Keratinocyte (primary cell): Measurements from ENCODE around the gene DTNBP1. TPM values are rescaled to one million over a fixed set of nuclear protein-coding genes. Genes with fewer than 3 reads are reported as not detected.

Source experiments
- DNase-seq: peaks from one replicate; pipeline ENCODE4 v3.0.0-alpha.2; 2011; ENCODE audit warnings: low read depth, missing footprints, low spot score
- FAIRE-seq: peaks from 2 replicates; lab custom pipeline; 2011; peaks lifted over from hg19 to GRCh38; lab: Jason Lieb, UNC
- H2AFZ ChIP-seq: 2 replicates; pipeline ENCODE4 v1.6.0; 2012; ENCODE audit warnings: low read length, control low read depth, inconsistent platforms; ENCODE audit not compliant: control insufficient read depth
- H3K27ac ChIP-seq: 2 replicates; pipeline ENCODE4 v1.5.1; 2011; ENCODE audit warnings: low read length; ENCODE audit not compliant: control insufficient read depth, insufficient read depth
- H3K27me3 ChIP-seq: 3 replicates; pipeline ENCODE4 v1.6.0; 2011; ENCODE audit warnings: low read length; ENCODE audit not compliant: control insufficient read depth, insufficient read depth; ENCODE audit errors: extremely low read depth
- H3K36me3 ChIP-seq, 2 experiments: 2 replicates in 1 of 2; 3 replicates in 1 of 2; pipeline ENCODE4 v1.5.1; 2011; ENCODE audit warnings: low read length in 2 of 2, mild to moderate bottlenecking in 1 of 2; ENCODE audit not compliant: control insufficient read depth in 2 of 2, insufficient read depth in 2 of 2; ENCODE audit errors: extremely low read depth in 1 of 2
- H3K4me1 ChIP-seq: 3 replicates; pipeline ENCODE4 v1.5.1; 2011; ENCODE audit warnings: low read length; ENCODE audit not compliant: control insufficient read depth, insufficient read depth; ENCODE audit errors: extremely low read depth
- H3K4me2 ChIP-seq: 3 replicates; pipeline ENCODE4 v1.6.0; 2011; ENCODE audit warnings: low read depth, low read length; ENCODE audit not compliant: control insufficient read depth, insufficient read depth; ENCODE audit errors: extremely low read depth
- H3K4me3 ChIP-seq, 3 experiments: fragments of 200-600 bp in 1 of 3; sonication (generic) in 1 of 3; 2 replicates in 2 of 3; 3 replicates in 1 of 3; pipeline ENCODE4 v1.5.1; 2011 to 2016; ENCODE audit warnings: low read length in 3 of 3, mild to moderate bottlenecking in 3 of 3, control low read depth in 2 of 3, inconsistent platforms in 1 of 3, low read depth in 1 of 3, mixed read lengths in 1 of 3, mixed run types in 1 of 3, moderate library complexity in 1 of 3; ENCODE audit not compliant: control insufficient read depth in 2 of 3, insufficient read depth in 2 of 3; ENCODE audit errors: extremely low read depth in 1 of 3
- H3K79me2 ChIP-seq: 2 replicates; pipeline ENCODE4 v1.6.0; 2012; ENCODE audit warnings: low read length; ENCODE audit not compliant: control insufficient read depth, insufficient read depth
- H3K9ac ChIP-seq: 3 replicates; pipeline ENCODE4 v1.6.0; 2011; ENCODE audit warnings: low read length; ENCODE audit not compliant: control insufficient read depth, insufficient read depth; ENCODE audit errors: extremely low read depth
- H3K9me1 ChIP-seq: 3 replicates; pipeline ENCODE4 v1.6.0; 2011; ENCODE audit warnings: low read length; ENCODE audit not compliant: control insufficient read depth, insufficient read depth; ENCODE audit errors: extremely low read depth
- H3K9me3 ChIP-seq: 2 replicates; pipeline ENCODE4 v1.5.1; 2012; ENCODE audit warnings: low read depth, low read length; ENCODE audit not compliant: control insufficient read depth
- H4K20me1 ChIP-seq: 3 replicates; pipeline ENCODE4 v1.6.0; 2011; ENCODE audit warnings: low read length; ENCODE audit not compliant: control insufficient read depth, insufficient read depth; ENCODE audit errors: extremely low read depth
- EZH2 ChIP-seq: IDR thresholded peaks from one replicate; pipeline ENCODE4 v1.6.1; 2012; ENCODE audit warnings: inconsistent platforms, mild to moderate bottlenecking, low read length, moderate library complexity
- dilution Hi-C: fragments of 300-500 bp; cut with MboI; formaldehyde crosslinking; loops from one replicate; pipeline ENCODE4 v1.7.0; 2020; ENCODE audit warnings: low sequenced_read_pairs; ENCODE audit not compliant: extremely low pct_ligation_motif_present
- polyA plus RNA-seq, 5 experiments: library from polyadenylated mRNA; depleted of rRNA in 3 of 5; stranded (reverse) in 3 of 5; stranded (forward) in 1 of 5; unstranded in 1 of 5; fragments of >200 nt; gene quantifications; 1 replicate in 1 of 5; 2 replicates in 3 of 5; 3 replicates in 1 of 5; pipeline versions ENCODE4 v1.2.1 to v1.2.3, GENCODE V29; 2011 to 2012; ENCODE audit warnings: missing spikeins in 2 of 5, low read depth in 1 of 5, low replicate concordance in 1 of 5
- TF ChIP-seq, protein P1 (sequence below), 3 experiments: IDR thresholded peaks in 1 of 3; conservative IDR thresholded peaks in 1 of 3; optimal IDR thresholded peaks in 1 of 3; 2 replicates in 2 of 3; 3 replicates in 1 of 3; pipeline versions ENCODE3 to v1.5.1; 2011; ENCODE audit warnings: low read length in 3 of 3, mild to moderate bottlenecking in 3 of 3, moderate library complexity in 2 of 3, control low read depth in 1 of 3, inconsistent platforms in 1 of 3; ENCODE audit not compliant: insufficient read depth in 2 of 3; ENCODE audit errors: extremely low read depth in 1 of 3

Gene DTNBP1
- polyA plus RNA-seq, 1 donor (not counting 4 experiments of a cell fraction or from before 2014, with no cell fraction given) = 11.5 TPM

DNA sequence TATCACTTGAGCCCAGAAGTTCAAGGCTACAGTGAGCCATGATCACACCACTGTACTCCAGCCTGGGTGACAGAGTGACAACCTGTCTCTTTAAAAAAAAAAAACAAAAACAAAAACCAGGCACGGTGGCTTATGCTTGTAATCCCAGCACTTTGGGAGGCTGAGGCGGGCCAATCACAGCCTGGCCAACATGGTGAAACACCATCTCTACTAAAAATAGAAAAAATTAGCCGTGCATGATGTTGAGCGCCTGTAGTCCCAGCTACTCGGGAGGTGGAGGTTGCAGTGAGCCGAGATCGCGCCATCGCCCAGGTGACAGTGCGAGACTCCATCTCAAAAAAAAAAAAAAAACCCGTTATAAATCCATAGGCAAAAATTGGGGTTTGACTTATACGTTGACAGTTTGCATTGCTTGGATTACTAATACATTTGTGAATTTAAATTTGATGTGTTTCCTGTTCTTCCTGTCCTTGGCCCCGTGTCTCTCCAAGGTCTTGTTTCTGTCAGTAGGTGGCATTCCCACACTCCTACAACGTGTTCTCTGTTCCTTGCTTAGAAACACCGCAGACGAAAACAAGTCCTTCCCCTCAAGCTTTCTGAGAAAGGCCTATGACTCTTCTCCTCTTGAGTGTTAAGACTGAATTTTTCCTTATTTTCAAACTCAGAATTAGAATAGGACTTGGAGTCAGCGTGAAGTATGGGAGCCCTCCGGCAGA is 147.0 kb downstream of the DTNBP1 start:
- TF ChIP-seq EZH2 = no peak
- TF ChIP-seq, protein P1, sequence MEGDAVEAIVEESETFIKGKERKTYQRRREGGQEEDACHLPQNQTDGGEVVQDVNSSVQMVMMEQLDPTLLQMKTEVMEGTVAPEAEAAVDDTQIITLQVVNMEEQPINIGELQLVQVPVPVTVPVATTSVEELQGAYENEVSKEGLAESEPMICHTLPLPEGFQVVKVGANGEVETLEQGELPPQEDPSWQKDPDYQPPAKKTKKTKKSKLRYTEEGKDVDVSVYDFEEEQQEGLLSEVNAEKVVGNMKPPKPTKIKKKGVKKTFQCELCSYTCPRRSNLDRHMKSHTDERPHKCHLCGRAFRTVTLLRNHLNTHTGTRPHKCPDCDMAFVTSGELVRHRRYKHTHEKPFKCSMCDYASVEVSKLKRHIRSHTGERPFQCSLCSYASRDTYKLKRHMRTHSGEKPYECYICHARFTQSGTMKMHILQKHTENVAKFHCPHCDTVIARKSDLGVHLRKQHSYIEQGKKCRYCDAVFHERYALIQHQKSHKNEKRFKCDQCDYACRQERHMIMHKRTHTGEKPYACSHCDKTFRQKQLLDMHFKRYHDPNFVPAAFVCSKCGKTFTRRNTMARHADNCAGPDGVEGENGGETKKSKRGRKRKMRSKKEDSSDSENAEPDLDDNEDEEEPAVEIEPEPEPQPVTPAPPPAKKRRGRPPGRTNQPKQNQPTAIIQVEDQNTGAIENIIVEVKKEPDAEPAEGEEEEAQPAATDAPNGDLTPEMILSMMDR (optimal IDR thresholded peaks at IDR 0.05 in 1 of 3, IDR thresholded peaks at IDR 0.05 in 1 of 3, conservative IDR thresholded peaks at IDR 0.05 in 1 of 3; ENCODE audit: extremely low read depth in 1 of 3, insufficient read depth in 2 of 3, low read length in 3 of 3) = no peak
- no peak overlapping the region for H3K4me3 ChIP-seq
- H3K36me3 ChIP-seq = peaks cover 43 to 52% of the 10 kb centered on the region in 2 experiments
- no peaks in the 10 kb centered on the region for H3K9me1 ChIP-seq
- dilution Hi-C loops = no loop called here
- no peak overlapping the region for H2AFZ ChIP-seq
- DNase-seq (no peak), FAIRE-seq (no peak)
- H3K4me2 ChIP-seq = no peak overlapping the region
- H4K20me1 ChIP-seq = no peaks in the 10 kb centered on the region
- H3K27me3 ChIP-seq = no peaks in the 10 kb centered on the region
- no peak overlapping the region for H3K27ac ChIP-seq
- H3K9me3 ChIP-seq = no peaks in the 10 kb centered on the region
- H3K79me2 ChIP-seq = no peaks in the 10 kb centered on the region
- H3K9ac ChIP-seq = no peak overlapping the region
- H3K4me1 ChIP-seq = no peaks in the 10 kb centered on the region

DNA sequence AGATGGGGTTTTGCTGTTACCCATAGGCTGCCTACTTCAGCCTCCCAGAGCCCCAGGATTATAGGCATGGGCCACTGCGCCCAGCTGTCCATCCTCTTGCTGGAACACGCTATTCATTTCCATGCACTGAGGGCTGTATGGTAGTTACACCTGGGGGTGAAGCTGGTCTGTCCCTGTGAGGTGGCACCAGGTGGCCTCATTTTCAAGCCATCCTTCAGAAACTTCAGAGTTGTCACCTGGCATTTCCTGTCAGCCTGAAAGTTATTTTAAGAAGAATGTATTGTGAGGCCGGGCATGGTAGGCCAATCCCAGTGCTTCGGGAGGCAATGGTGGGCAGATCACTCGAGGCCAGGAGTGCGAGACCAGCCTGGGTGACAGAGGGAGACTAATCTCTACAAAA is 147.6 kb downstream of the DTNBP1 start:
- H3K36me3 ChIP-seq = peaks cover 43 to 51% of the 10 kb centered on the region in 2 experiments
- no peaks in the 10 kb centered on the region for H3K79me2 ChIP-seq
- no peak for TF ChIP-seq EZH2
- TF ChIP-seq, protein P1 (optimal IDR thresholded peaks at IDR 0.05 in 1 of 3, IDR thresholded peaks at IDR 0.05 in 1 of 3, conservative IDR thresholded peaks at IDR 0.05 in 1 of 3; ENCODE audit: extremely low read depth in 1 of 3, insufficient read depth in 2 of 3, low read length in 3 of 3) = no peak
- dilution Hi-C loops = no loop called here
- H4K20me1 ChIP-seq = no peaks in the 10 kb centered on the region
- no peak overlapping the region for H3K27ac ChIP-seq
- H3K9ac ChIP-seq = no peak overlapping the region
- H3K9me1 ChIP-seq = no peaks in the 10 kb centered on the region
- no peak overlapping the region for H3K4me3 ChIP-seq
- H3K27me3 ChIP-seq = no peaks in the 10 kb centered on the region
- H3K4me1 ChIP-seq = no peaks in the 10 kb centered on the region
- DNase-seq (no peak), FAIRE-seq (no peak)
- no peak overlapping the region for H3K4me2 ChIP-seq
- no peak overlapping the region for H2AFZ ChIP-seq
- no peaks in the 10 kb centered on the region for H3K9me3 ChIP-seq
